ENCODE data around the gene RRM2. TPM values are rescaled to one million over a fixed set of nuclear protein-coding genes. Genes with fewer than 3 reads are reported as not detected.

The RRM2 gene
- polyA plus RNA-seq, 2 donors, result 14.8 to 43.2 TPM

- Histone ChIP-seq H3K27ac (ENCODE audit: low read depth in 2 of 2, low read length in 1 of 2) (no peak overlapping the region), H3K27me3 (ENCODE audit: control insufficient read depth in 1 of 2, insufficient read depth in 2 of 2, low read length in 2 of 2) (no peaks in the 10 kb centered on the region), H3K4me3 (ENCODE audit: low read depth in 1 of 2, low read length in 2 of 2) (no peak overlapping the region), H3K4me1 (ENCODE audit: control insufficient read depth in 2 of 2, insufficient read depth in 2 of 2, low read length in 1 of 2) (peaks cover 0 to 8% of the 10 kb centered on the region in 2 donors), H3K9me3 (ENCODE audit: control insufficient read depth in 2 of 2, insufficient read depth in 1 of 2, low read depth in 1 of 2, low read length in 1 of 2) (no peaks in the 10 kb centered on the region), H3K36me3 (ENCODE audit: control insufficient read depth in 2 of 2, insufficient read depth in 2 of 2, low read length in 1 of 2) (peaks cover 0 to 2% of the 10 kb centered on the region in 2 donors)
- WGBS, 2 donors, result 52 to 75% methylated on average over 5 of the region's 5 CpGs
Observed at GRCh38 chr2:10126632-10127026, 4.1 kb downstream of the RRM2 start.

GRCh38 chr2:10128420-10128819 lies 5.9 kb downstream of the RRM2 start:
- H3K36me3 ChIP-seq (ENCODE audit: control insufficient read depth in 2 of 2, insufficient read depth in 2 of 2, low read length in 1 of 2), result peaks cover 0 to 2% of the 10 kb centered on the region in 2 donors
- H3K4me1 ChIP-seq (ENCODE audit: control insufficient read depth in 2 of 2, insufficient read depth in 2 of 2, low read length in 1 of 2), result no peaks in the 10 kb centered on the region
- no peaks in the 10 kb centered on the region for H3K9me3 ChIP-seq (ENCODE audit: control insufficient read depth in 2 of 2, insufficient read depth in 1 of 2, low read depth in 1 of 2, low read length in 1 of 2)
- no peak overlapping the region for H3K27ac ChIP-seq (ENCODE audit: low read depth in 2 of 2, low read length in 1 of 2)
- H3K4me3 ChIP-seq (ENCODE audit: low read depth in 1 of 2, low read length in 2 of 2), result no peak overlapping the region
- H3K27me3 ChIP-seq (ENCODE audit: control insufficient read depth in 1 of 2, insufficient read depth in 2 of 2, low read length in 2 of 2), result no peaks in the 10 kb centered on the region

DNA sequence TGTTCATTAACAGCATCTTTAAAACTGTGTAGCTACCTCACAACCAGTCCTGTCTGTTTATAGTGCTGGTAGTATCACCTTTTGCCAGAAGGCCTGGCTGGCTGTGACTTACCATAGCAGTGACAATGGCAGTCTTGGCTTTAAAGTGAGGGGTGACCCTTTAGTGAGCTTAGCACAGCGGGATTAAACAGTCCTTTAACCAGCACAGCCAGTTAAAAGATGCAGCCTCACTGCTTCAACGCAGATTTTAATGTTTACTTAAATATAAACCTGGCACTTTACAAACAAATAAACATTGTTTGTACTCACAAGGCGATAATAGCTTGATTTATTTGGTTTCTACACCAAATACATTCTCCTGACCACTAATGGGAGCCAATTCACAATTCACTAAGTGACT lies 7.0 kb downstream of the RRM2 start:
- Histone ChIP-seq H3K4me1 (ENCODE audit: control insufficient read depth in 2 of 2, insufficient read depth in 2 of 2, low read length in 1 of 2) (no peaks in the 10 kb centered on the region), H3K36me3 (ENCODE audit: control insufficient read depth in 2 of 2, insufficient read depth in 2 of 2, low read length in 1 of 2) (peaks cover 0 to 2% of the 10 kb centered on the region in 2 donors), H3K27me3 (ENCODE audit: control insufficient read depth in 1 of 2, insufficient read depth in 2 of 2, low read length in 2 of 2) (no peaks in the 10 kb centered on the region), H3K9me3 (ENCODE audit: control insufficient read depth in 2 of 2, insufficient read depth in 1 of 2, low read depth in 1 of 2, low read length in 1 of 2) (no peaks in the 10 kb centered on the region), H3K4me3 (ENCODE audit: low read depth in 1 of 2, low read length in 2 of 2) (no peak overlapping the region), H3K27ac (ENCODE audit: low read depth in 2 of 2, low read length in 1 of 2) (no peak overlapping the region)
- 77 to 78% methylated on average over 3 of the region's 3 CpGs for WGBS, 2 donors

DNA sequence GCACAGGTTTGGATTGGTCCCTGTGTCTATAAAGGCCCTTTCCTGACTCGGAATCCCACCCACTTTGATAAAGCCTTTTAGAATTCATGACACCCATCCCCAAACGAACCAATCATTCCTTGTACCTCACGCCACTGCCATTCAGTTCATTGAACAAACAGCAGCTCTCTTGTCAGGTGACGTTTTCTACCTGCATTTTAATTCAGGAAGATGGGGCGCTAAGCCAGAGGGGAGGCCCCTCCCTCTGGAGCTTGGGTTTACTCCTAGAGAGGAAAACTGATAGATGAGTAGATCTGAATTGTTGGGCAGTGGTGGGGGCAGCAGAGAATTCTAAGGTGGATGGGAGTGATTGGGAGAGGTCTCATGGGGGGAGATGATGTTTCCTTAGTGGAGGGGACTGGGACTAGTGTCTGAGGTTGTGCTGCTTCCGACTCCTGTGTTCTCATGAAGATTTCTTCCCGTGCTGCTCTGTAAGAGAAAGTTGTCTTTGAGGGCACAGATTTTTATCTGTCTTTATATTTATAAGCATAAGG lies 9.6 kb downstream of the RRM2 start:
- no peaks in the 10 kb centered on the region for H3K27me3 ChIP-seq (ENCODE audit: control insufficient read depth in 1 of 2, insufficient read depth in 2 of 2, low read length in 2 of 2)
- no peaks in the 10 kb centered on the region for H3K9me3 ChIP-seq (ENCODE audit: control insufficient read depth in 2 of 2, insufficient read depth in 1 of 2, low read depth in 1 of 2, low read length in 1 of 2)
- no peak overlapping the region for H3K4me3 ChIP-seq (ENCODE audit: low read depth in 1 of 2, low read length in 2 of 2)
- WGBS, 2 donors, result 81 to 91% methylated on average over 7 of the region's 7 CpGs
- no peak overlapping the region for H3K27ac ChIP-seq (ENCODE audit: low read depth in 2 of 2, low read length in 1 of 2)
- peaks cover 0 to under 1% of the 10 kb centered on the region in 2 donors for H3K4me1 ChIP-seq (ENCODE audit: control insufficient read depth in 2 of 2, insufficient read depth in 2 of 2, low read length in 1 of 2)
- peaks cover 0 to 2% of the 10 kb centered on the region in 2 donors for H3K36me3 ChIP-seq (ENCODE audit: control insufficient read depth in 2 of 2, insufficient read depth in 2 of 2, low read length in 1 of 2)

- Histone ChIP-seq H3K36me3 (ENCODE audit: control insufficient read depth in 2 of 2, insufficient read depth in 2 of 2, low read length in 1 of 2) (peaks cover 0 to 2% of the 10 kb centered on the region in 2 donors), H3K9me3 (ENCODE audit: control insufficient read depth in 2 of 2, insufficient read depth in 1 of 2, low read depth in 1 of 2, low read length in 1 of 2) (no peaks in the 10 kb centered on the region), H3K27ac (ENCODE audit: low read depth in 2 of 2, low read length in 1 of 2) (no peak overlapping the region), H3K27me3 (ENCODE audit: control insufficient read depth in 1 of 2, insufficient read depth in 2 of 2, low read length in 2 of 2) (no peaks in the 10 kb centered on the region), H3K4me3 (ENCODE audit: low read depth in 1 of 2, low read length in 2 of 2) (no peak overlapping the region), H3K4me1 (ENCODE audit: control insufficient read depth in 2 of 2, insufficient read depth in 2 of 2, low read length in 1 of 2) (peaks cover 0 to 6% of the 10 kb centered on the region in 2 donors)
- 94 to 95% methylated on average over 6 of the region's 6 CpGs for WGBS, 2 donors
Observed at GRCh38 chr2:10132596-10132995, 10.1 kb downstream of the RRM2 start.

GRCh38 chr2:10132996-10133647 lies 10.6 kb downstream of the RRM2 start:
- Histone ChIP-seq H3K36me3 (ENCODE audit: control insufficient read depth in 2 of 2, insufficient read depth in 2 of 2, low read length in 1 of 2) (peaks cover 0 to 2% of the 10 kb centered on the region in 2 donors), H3K9me3 (ENCODE audit: control insufficient read depth in 2 of 2, insufficient read depth in 1 of 2, low read depth in 1 of 2, low read length in 1 of 2) (no peaks in the 10 kb centered on the region), H3K27ac (ENCODE audit: low read depth in 2 of 2, low read length in 1 of 2) (no peak overlapping the region), H3K27me3 (ENCODE audit: control insufficient read depth in 1 of 2, insufficient read depth in 2 of 2, low read length in 2 of 2) (no peaks in the 10 kb centered on the region), H3K4me3 (ENCODE audit: low read depth in 1 of 2, low read length in 2 of 2) (no peak overlapping the region), H3K4me1 (ENCODE audit: control insufficient read depth in 2 of 2, insufficient read depth in 2 of 2, low read length in 1 of 2) (peaks cover 0 to 7% of the 10 kb centered on the region in 2 donors)
- 78 to 92% methylated on average over 6 of the region's 6 CpGs for WGBS, 2 donors

GRCh38 chr2:10135296-10136089 lies 13.0 kb downstream of the RRM2 start:
- 85 to 86% methylated on average over 9 of the region's 9 CpGs for WGBS, 2 donors
- H3K4me3 ChIP-seq (ENCODE audit: low read depth in 1 of 2, low read length in 2 of 2), result no peak overlapping the region

GRCh38 chr2:10136101-10136934 lies 13.8 kb downstream of the RRM2 start:
- Histone ChIP-seq H3K4me1 (ENCODE audit: control insufficient read depth in 2 of 2, insufficient read depth in 2 of 2, low read length in 1 of 2) (peaks cover 0 to 7% of the 10 kb centered on the region in 2 donors), H3K27me3 (ENCODE audit: control insufficient read depth in 1 of 2, insufficient read depth in 2 of 2, low read length in 2 of 2) (no peaks in the 10 kb centered on the region), H3K36me3 (ENCODE audit: control insufficient read depth in 2 of 2, insufficient read depth in 2 of 2, low read length in 1 of 2) (no peaks in the 10 kb centered on the region), H3K27ac (ENCODE audit: low read depth in 2 of 2, low read length in 1 of 2) (no peak overlapping the region), H3K4me3 (ENCODE audit: low read depth in 1 of 2, low read length in 2 of 2) (no peak overlapping the region), H3K9me3 (ENCODE audit: control insufficient read depth in 2 of 2, insufficient read depth in 1 of 2, low read depth in 1 of 2, low read length in 1 of 2) (no peaks in the 10 kb centered on the region)
- WGBS, 2 donors, result 80 to 82% methylated on average over 7 of the region's 7 CpGs

More at GRCh38 chr2:10135296-10136089, 13.0 kb downstream of the RRM2 start:
- no peak overlapping the region for H3K27ac ChIP-seq (ENCODE audit: low read depth in 2 of 2, low read length in 1 of 2)
- no peaks in the 10 kb centered on the region for H3K27me3 ChIP-seq (ENCODE audit: control insufficient read depth in 1 of 2, insufficient read depth in 2 of 2, low read length in 2 of 2)
- H3K4me1 ChIP-seq (ENCODE audit: control insufficient read depth in 2 of 2, insufficient read depth in 2 of 2, low read length in 1 of 2), result peaks cover 0 to 7% of the 10 kb centered on the region in 2 donors
- no peaks in the 10 kb centered on the region for H3K9me3 ChIP-seq (ENCODE audit: control insufficient read depth in 2 of 2, insufficient read depth in 1 of 2, low read depth in 1 of 2, low read length in 1 of 2)
- H3K36me3 ChIP-seq (ENCODE audit: control insufficient read depth in 2 of 2, insufficient read depth in 2 of 2, low read length in 1 of 2), result no peaks in the 10 kb centered on the region
